ENCODE measurements around the gene CCDC87. TPM values are rescaled to one million over a fixed set of nuclear protein-coding genes. Genes with fewer than 3 reads are reported as not detected.
"Not testable (repeated sequence)": the region's sequence is repeated elsewhere in the genome, so short reads cannot be mapped to it uniquely, and the experiment has no call there.

The CCDC87 gene
- polyA plus RNA-seq, 6 donors from 2014 or later: 0.13 to 0.30 TPM; not detected in 4

- Mint-ChIP-seq H3K4me1 (peaks cover 30 to 52% (median 42%) of the 10 kb centered on the region in 3 donors), H3K27ac (peak overlapping the region; percentile 21 to 97 (median 86)), H3K36me3 (peaks cover 4 to 7% of the 10 kb centered on the region in 2 donors), H3K27me3 (no peaks in the 10 kb centered on the region), H3K4me3 (no peak overlapping the region), H3K9me3 (peaks cover 0 to 2% (median 0%) of the 10 kb centered on the region in 7 donors)
- ATAC-seq (ENCODE audit: low read depth in 2 of 2): no peak
- no peak for DNase-seq
These were observed 14.4 kb upstream of the CCDC87 start for GRCh38 chr11:66607126-66607834.

- DNase-seq; H3K27me3 Mint-ChIP-seq; H3K4me3 Mint-ChIP-seq; H3K36me3 Mint-ChIP-seq; ATAC-seq (ENCODE audit: low read depth in 2 of 2); H3K9me3 Mint-ChIP-seq: not testable (repeated sequence)
- peak overlapping the region in 4 of 6 donors; percentile 59 to 97 (median 73) for H3K27ac Mint-ChIP-seq
- H3K4me1 Mint-ChIP-seq: peaks cover 26 to 52% (median 35%) of the 10 kb centered on the region in 3 donors
These were observed 13.7 kb upstream of the CCDC87 start for GRCh38 chr11:66606608-66607007.

- peaks cover 7 to 9% of the 10 kb centered on the region in 2 donors for H3K36me3 Mint-ChIP-seq
- peak overlapping the region in 1 of 8 donors; percentile 9 for H3K4me3 Mint-ChIP-seq
- H3K4me1 Mint-ChIP-seq: peaks cover 19 to 48% (median 30%) of the 10 kb centered on the region in 3 donors
- no peaks in the 10 kb centered on the region for H3K27me3 Mint-ChIP-seq
- peaks cover 0 to 2% (median 0%) of the 10 kb centered on the region in 7 donors for H3K9me3 Mint-ChIP-seq
- ATAC-seq (ENCODE audit: low read depth in 2 of 2): no peak
- H3K27ac Mint-ChIP-seq: peak overlapping the region in 3 of 6 donors; percentile 9 to 79 (median 60)
- no peak for DNase-seq
These were observed 11.3 kb upstream of the CCDC87 start for GRCh38 chr11:66604155-66604554.

- H3K4me1 Mint-ChIP-seq: peaks cover 16 to 43% (median 31%) of the 10 kb centered on the region in 3 donors
- no peak for DNase-seq
- peak overlapping the region in 2 of 6 donors; percentile 65 to 92 for H3K27ac Mint-ChIP-seq
- peaks cover 0 to 2% (median 0%) of the 10 kb centered on the region in 7 donors for H3K9me3 Mint-ChIP-seq
- H3K27me3 Mint-ChIP-seq: no peaks in the 10 kb centered on the region
- no peak overlapping the region for H3K4me3 Mint-ChIP-seq
- H3K36me3 Mint-ChIP-seq: peaks cover 7 to 9% of the 10 kb centered on the region in 2 donors
- no peak for ATAC-seq (ENCODE audit: low read depth in 2 of 2)
These were observed 10.2 kb upstream of the CCDC87 start for GRCh38 chr11:66603072-66603471.

- peaks cover 14 to 42% (median 25%) of the 10 kb centered on the region in 3 donors for H3K4me1 Mint-ChIP-seq
- peak overlapping the region in 5 of 6 donors; percentile 51 to 89 (median 79) for H3K27ac Mint-ChIP-seq
- peak overlapping the region in 5 of 8 donors; percentile 9 to 71 (median 22) for H3K4me3 Mint-ChIP-seq
- H3K9me3 Mint-ChIP-seq: no peaks in the 10 kb centered on the region
- peaks cover 7 to 9% of the 10 kb centered on the region in 2 donors for H3K36me3 Mint-ChIP-seq
- ATAC-seq (ENCODE audit: low read depth in 2 of 2) (peak; percentile 38 to 52), DNase-seq (no peak)
- H3K27me3 Mint-ChIP-seq: no peaks in the 10 kb centered on the region
These were observed 7.9 kb upstream of the CCDC87 start for GRCh38 chr11:66600631-66601233.

- peaks cover 19 to 47% (median 30%) of the 10 kb centered on the region in 3 donors for H3K4me1 Mint-ChIP-seq
- H3K4me3 Mint-ChIP-seq: peak overlapping the region in 3 of 8 donors; percentile 3 to 71 (median 21)
- peak overlapping the region in 3 of 6 donors; percentile 51 to 87 (median 62) for H3K27ac Mint-ChIP-seq
- H3K9me3 Mint-ChIP-seq: no peaks in the 10 kb centered on the region
- DNase-seq: no peak
- peaks cover 6 to 9% of the 10 kb centered on the region in 2 donors for H3K36me3 Mint-ChIP-seq
- no peaks in the 10 kb centered on the region for H3K27me3 Mint-ChIP-seq
- no peak for ATAC-seq (ENCODE audit: low read depth in 2 of 2)
These were observed 7.4 kb upstream of the CCDC87 start for GRCh38 chr11:66600219-66600618.

- Mint-ChIP-seq H3K9me3 (no peaks in the 10 kb centered on the region), H3K4me1 (peaks cover 25 to 56% (median 38%) of the 10 kb centered on the region in 3 donors), H3K36me3 (peaks cover 0 to 5% of the 10 kb centered on the region in 2 donors), H3K4me3 (no peak overlapping the region), H3K27me3 (no peaks in the 10 kb centered on the region), H3K27ac (no peak overlapping the region)
- DNase-seq: no peak
- no peak for ATAC-seq (ENCODE audit: low read depth in 2 of 2)
These were observed 6.1 kb upstream of the CCDC87 start for GRCh38 chr11:66598993-66599392.

- Mint-ChIP-seq H3K9me3 (no peaks in the 10 kb centered on the region), H3K4me1 (peaks cover 30 to 57% (median 45%) of the 10 kb centered on the region in 3 donors), H3K36me3 (peaks cover 0 to under 1% of the 10 kb centered on the region in 2 donors), H3K4me3 (peak overlapping the region; percentile 30 to 85 (median 68)), H3K27ac (peak overlapping the region in 5 of 6 donors; percentile 36 to 93 (median 90)), H3K27me3 (no peaks in the 10 kb centered on the region)
- ATAC-seq (ENCODE audit: low read depth in 2 of 2) (no peak), DNase-seq (no peak)
These were observed 2.5 kb upstream of the CCDC87 start for GRCh38 chr11:66595245-66595904.

GRCh38 chr11:66593650-66594049 lies 787 bp upstream of the CCDC87 start:
- peak overlapping the region in 5 of 6 donors; percentile 96 to 100 (median 99) for H3K27ac Mint-ChIP-seq
- no peaks in the 10 kb centered on the region for H3K27me3 Mint-ChIP-seq
- peaks cover 26 to 49% (median 37%) of the 10 kb centered on the region in 3 donors for H3K4me1 Mint-ChIP-seq
- ATAC-seq (ENCODE audit: low read depth in 2 of 2): no peak
- no peaks in the 10 kb centered on the region for H3K9me3 Mint-ChIP-seq
- no peaks in the 10 kb centered on the region for H3K36me3 Mint-ChIP-seq
- DNase-seq: no peak
- H3K4me3 Mint-ChIP-seq: peak overlapping the region; percentile 87 to 100 (median 99)

GRCh38 chr11:66593303-66593635 lies 406 bp upstream of the CCDC87 start:
- no peak for DNase-seq
- ATAC-seq (ENCODE audit: low read depth in 2 of 2): peak in 1 of 2 donors; percentile 2
- H3K27me3 Mint-ChIP-seq: no peaks in the 10 kb centered on the region
- peaks cover 26 to 49% (median 36%) of the 10 kb centered on the region in 3 donors for H3K4me1 Mint-ChIP-seq
- H3K27ac Mint-ChIP-seq: peak overlapping the region; percentile 96 to 100 (median 100)
- H3K9me3 Mint-ChIP-seq: no peaks in the 10 kb centered on the region
- peak overlapping the region; percentile 87 to 100 (median 99) for H3K4me3 Mint-ChIP-seq
- H3K36me3 Mint-ChIP-seq: no peaks in the 10 kb centered on the region

- H3K27me3 Mint-ChIP-seq: no peaks in the 10 kb centered on the region
- peak overlapping the region in 4 of 8 donors; percentile 87 to 100 (median 97) for H3K4me3 Mint-ChIP-seq
- H3K27ac Mint-ChIP-seq: peak overlapping the region in 2 of 6 donors; percentile 66 to 96
- DNase-seq (no peak), ATAC-seq (ENCODE audit: low read depth in 2 of 2) (no peak)
- no peaks in the 10 kb centered on the region for H3K9me3 Mint-ChIP-seq
- peaks cover 26 to 40% (median 35%) of the 10 kb centered on the region in 3 donors for H3K4me1 Mint-ChIP-seq
- H3K36me3 Mint-ChIP-seq: no peaks in the 10 kb centered on the region
These were observed 1.7 kb downstream of the CCDC87 start for GRCh38 chr11:66591175-66591574.

GRCh38 chr11:66589996-66590675 lies 2.7 kb downstream of the CCDC87 start:
- Mint-ChIP-seq H3K9me3 (no peaks in the 10 kb centered on the region), H3K27me3 (no peaks in the 10 kb centered on the region)
- DNase-seq: no peak

GRCh38 chr11:66589315-66589714 lies 3.5 kb downstream of the CCDC87 start:
- not testable (repeated sequence) for H3K27ac Mint-ChIP-seq; H3K27me3 Mint-ChIP-seq; H3K4me3 Mint-ChIP-seq; H3K36me3 Mint-ChIP-seq; H3K9me3 Mint-ChIP-seq; ATAC-seq (ENCODE audit: low read depth in 2 of 2); DNase-seq
- peaks cover 12 to 25% (median 17%) of the 10 kb centered on the region in 3 donors for H3K4me1 Mint-ChIP-seq

More at GRCh38 chr11:66589996-66590675, 2.7 kb downstream of the CCDC87 start:
- H3K27ac Mint-ChIP-seq: peak overlapping the region in 2 of 6 donors; percentile 36 to 72
- peak overlapping the region in 1 of 8 donors; percentile 87 for H3K4me3 Mint-ChIP-seq
- H3K36me3 Mint-ChIP-seq: no peaks in the 10 kb centered on the region
- ATAC-seq (ENCODE audit: low read depth in 2 of 2): no peak
- H3K4me1 Mint-ChIP-seq: peaks cover 17 to 33% (median 25%) of the 10 kb centered on the region in 3 donors

All from naive B cell (primary cell).